Measurements from ENCODE around the gene FAM210B. TPM values are rescaled to one million over a fixed set of nuclear protein-coding genes. Genes with fewer than 3 reads are reported as not detected.

Gene FAM210B
- total RNA-seq, 3 donors from 2014 or later = 62.6 to 100.0 (median 80.8) TPM

- DNase-seq (ENCODE audit: low spot score in 2 of 2) = no peak
- TF ChIP-seq, protein P1, sequence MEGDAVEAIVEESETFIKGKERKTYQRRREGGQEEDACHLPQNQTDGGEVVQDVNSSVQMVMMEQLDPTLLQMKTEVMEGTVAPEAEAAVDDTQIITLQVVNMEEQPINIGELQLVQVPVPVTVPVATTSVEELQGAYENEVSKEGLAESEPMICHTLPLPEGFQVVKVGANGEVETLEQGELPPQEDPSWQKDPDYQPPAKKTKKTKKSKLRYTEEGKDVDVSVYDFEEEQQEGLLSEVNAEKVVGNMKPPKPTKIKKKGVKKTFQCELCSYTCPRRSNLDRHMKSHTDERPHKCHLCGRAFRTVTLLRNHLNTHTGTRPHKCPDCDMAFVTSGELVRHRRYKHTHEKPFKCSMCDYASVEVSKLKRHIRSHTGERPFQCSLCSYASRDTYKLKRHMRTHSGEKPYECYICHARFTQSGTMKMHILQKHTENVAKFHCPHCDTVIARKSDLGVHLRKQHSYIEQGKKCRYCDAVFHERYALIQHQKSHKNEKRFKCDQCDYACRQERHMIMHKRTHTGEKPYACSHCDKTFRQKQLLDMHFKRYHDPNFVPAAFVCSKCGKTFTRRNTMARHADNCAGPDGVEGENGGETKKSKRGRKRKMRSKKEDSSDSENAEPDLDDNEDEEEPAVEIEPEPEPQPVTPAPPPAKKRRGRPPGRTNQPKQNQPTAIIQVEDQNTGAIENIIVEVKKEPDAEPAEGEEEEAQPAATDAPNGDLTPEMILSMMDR (IDR thresholded peaks at IDR 0.05) = no peak
- TF ChIP-seq POLR2AphosphoS5 (IDR thresholded peaks at IDR 0.05) (no peak), POLR2A (IDR thresholded peaks at IDR 0.05) (no peak)
- Histone ChIP-seq H3K27ac (no peak overlapping the region), H3K27me3 (no peaks in the 10 kb centered on the region), H3K4me3 (no peak overlapping the region), H3K36me3 (no peaks in the 10 kb centered on the region), H3K4me1 (no peaks in the 10 kb centered on the region), H3K9me3 (no peaks in the 10 kb centered on the region)
- intact Hi-C loops (cut with DNase I; ENCODE audit: low total_unique reads) = loop anchor here (2.0 kb wide), 1 partner anchor 46 kb away; no protein-coding TSS in a partner anchor
These were observed 17.6 kb downstream of the FAM210B start for GRCh38 chr20:56376331-56376730.

- Histone ChIP-seq H3K27me3 (no peaks in the 10 kb centered on the region), H3K4me1 (no peaks in the 10 kb centered on the region), H3K9me3 (no peaks in the 10 kb centered on the region), H3K27ac (no peak overlapping the region), H3K4me3 (no peak overlapping the region), H3K36me3 (no peaks in the 10 kb centered on the region)
- intact Hi-C loops (cut with DNase I; ENCODE audit: low total_unique reads) = no loop called here
- no peak for TF ChIP-seq POLR2A (IDR thresholded peaks at IDR 0.05)
- no peak for TF ChIP-seq POLR2AphosphoS5 (IDR thresholded peaks at IDR 0.05)
- TF ChIP-seq, protein P1 (IDR thresholded peaks at IDR 0.05) = no peak
- DNase-seq (ENCODE audit: low spot score in 2 of 2) = no peak
These were observed 19.6 kb downstream of the FAM210B start for GRCh38 chr20:56378386-56378785.

DNA sequence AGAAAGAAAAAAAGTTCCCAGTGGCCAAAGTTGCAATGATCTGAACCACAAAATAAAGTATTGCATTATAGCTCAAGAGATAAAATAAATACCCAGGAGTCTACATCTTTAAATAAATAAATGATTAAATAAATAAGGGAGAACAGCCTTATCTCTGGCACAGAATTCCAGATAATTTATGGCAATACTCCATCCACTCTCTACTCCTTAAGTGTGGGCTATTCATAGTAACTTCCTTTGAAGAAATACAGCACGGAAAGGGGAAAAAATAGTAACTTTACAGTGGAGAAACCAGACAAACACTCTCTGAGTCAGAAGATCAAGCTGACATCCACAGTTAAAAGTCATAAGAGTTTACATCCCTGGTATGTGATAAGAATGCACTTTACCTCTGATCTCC lies 21.6 kb downstream of the FAM210B start:
- Histone ChIP-seq H3K27ac (no peak overlapping the region), H3K9me3 (no peaks in the 10 kb centered on the region), H3K36me3 (no peaks in the 10 kb centered on the region), H3K4me1 (no peaks in the 10 kb centered on the region), H3K4me3 (no peak overlapping the region), H3K27me3 (no peaks in the 10 kb centered on the region)
- intact Hi-C loops (cut with DNase I; ENCODE audit: low total_unique reads) = no loop called here
- no peak for DNase-seq (ENCODE audit: low spot score in 2 of 2)
- TF ChIP-seq POLR2A (IDR thresholded peaks at IDR 0.05) = no peak
- no peak for TF ChIP-seq POLR2AphosphoS5 (IDR thresholded peaks at IDR 0.05)
- TF ChIP-seq, protein P1 (IDR thresholded peaks at IDR 0.05) = no peak

DNA sequence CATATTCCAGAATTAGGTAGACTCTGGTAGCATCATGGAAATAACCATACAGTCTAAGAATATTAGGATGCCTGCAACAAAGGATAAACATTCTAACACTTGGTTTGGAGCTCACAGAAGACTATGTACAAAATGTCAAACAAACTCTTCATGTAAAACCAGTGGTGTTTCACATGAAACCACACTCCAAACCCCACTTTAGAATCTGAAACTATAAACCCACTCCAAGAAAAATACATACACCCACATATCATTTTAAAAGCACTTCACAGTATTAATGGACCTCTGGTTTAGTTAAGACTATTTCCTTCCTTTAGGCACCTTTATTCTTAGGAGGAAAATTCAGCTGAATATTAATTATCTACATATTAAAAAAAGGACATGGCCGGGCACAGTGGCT lies 22.7 kb downstream of the FAM210B start:
- intact Hi-C loops (cut with DNase I; ENCODE audit: low total_unique reads) = no loop called here
- Histone ChIP-seq H3K9me3 (no peaks in the 10 kb centered on the region), H3K36me3 (no peaks in the 10 kb centered on the region), H3K27ac (no peak overlapping the region), H3K4me1 (no peaks in the 10 kb centered on the region), H3K4me3 (no peak overlapping the region), H3K27me3 (no peaks in the 10 kb centered on the region)
- no peak for TF ChIP-seq POLR2A (IDR thresholded peaks at IDR 0.05)
- no peak for TF ChIP-seq POLR2AphosphoS5 (IDR thresholded peaks at IDR 0.05)
- TF ChIP-seq, protein P1 (IDR thresholded peaks at IDR 0.05) = no peak
- DNase-seq (ENCODE audit: low spot score in 2 of 2) = no peak

- TF ChIP-seq POLR2A (IDR thresholded peaks at IDR 0.05) = no peak
- TF ChIP-seq, protein P1 (IDR thresholded peaks at IDR 0.05) = no peak
- no peak for TF ChIP-seq POLR2AphosphoS5 (IDR thresholded peaks at IDR 0.05)
- H3K9me3 ChIP-seq = no peaks in the 10 kb centered on the region
- H3K27me3 ChIP-seq = no peaks in the 10 kb centered on the region
- H3K36me3 ChIP-seq = no peaks in the 10 kb centered on the region
- no peak overlapping the region for H3K4me3 ChIP-seq
- DNase-seq (ENCODE audit: low spot score in 2 of 2) = no peak
- intact Hi-C loops (cut with DNase I; ENCODE audit: low total_unique reads) = no loop called here
- no peak overlapping the region for H3K27ac ChIP-seq
- H3K4me1 ChIP-seq = no peaks in the 10 kb centered on the region
These were observed 23.9 kb downstream of the FAM210B start for GRCh38 chr20:56382696-56383095.
